ENCODE measurements around the gene FOXP1.

DNA sequence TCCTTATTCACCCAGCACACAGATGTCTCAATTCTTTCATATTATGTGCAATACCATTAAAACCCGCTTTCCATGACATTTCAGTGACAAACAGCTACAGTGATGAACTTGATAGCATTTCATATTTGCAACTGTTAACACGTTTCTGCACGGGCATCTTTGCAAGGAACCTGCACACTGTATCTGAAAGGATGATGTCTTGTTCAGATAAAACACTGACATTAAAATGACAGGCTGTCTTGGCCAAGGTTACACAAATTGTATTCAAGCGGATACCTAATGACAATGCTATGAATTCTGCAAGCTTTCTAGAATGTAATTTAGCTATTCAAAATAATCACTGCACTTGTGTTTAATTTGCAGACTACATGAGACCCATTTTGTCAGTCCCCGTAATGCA lies 529.2 kb downstream of the FOXP1 start:
- TF ChIP-seq, protein P1, sequence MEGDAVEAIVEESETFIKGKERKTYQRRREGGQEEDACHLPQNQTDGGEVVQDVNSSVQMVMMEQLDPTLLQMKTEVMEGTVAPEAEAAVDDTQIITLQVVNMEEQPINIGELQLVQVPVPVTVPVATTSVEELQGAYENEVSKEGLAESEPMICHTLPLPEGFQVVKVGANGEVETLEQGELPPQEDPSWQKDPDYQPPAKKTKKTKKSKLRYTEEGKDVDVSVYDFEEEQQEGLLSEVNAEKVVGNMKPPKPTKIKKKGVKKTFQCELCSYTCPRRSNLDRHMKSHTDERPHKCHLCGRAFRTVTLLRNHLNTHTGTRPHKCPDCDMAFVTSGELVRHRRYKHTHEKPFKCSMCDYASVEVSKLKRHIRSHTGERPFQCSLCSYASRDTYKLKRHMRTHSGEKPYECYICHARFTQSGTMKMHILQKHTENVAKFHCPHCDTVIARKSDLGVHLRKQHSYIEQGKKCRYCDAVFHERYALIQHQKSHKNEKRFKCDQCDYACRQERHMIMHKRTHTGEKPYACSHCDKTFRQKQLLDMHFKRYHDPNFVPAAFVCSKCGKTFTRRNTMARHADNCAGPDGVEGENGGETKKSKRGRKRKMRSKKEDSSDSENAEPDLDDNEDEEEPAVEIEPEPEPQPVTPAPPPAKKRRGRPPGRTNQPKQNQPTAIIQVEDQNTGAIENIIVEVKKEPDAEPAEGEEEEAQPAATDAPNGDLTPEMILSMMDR (IDR thresholded peaks at IDR 0.05), result no peak
- no peak for TF ChIP-seq SIN3A (IDR thresholded peaks at IDR 0.05; ENCODE audit: borderline replicate concordance, insufficient read depth, low read depth, low read length)

All from Panc1 (cell line).